Activated T-cell treated with anti-CD3 and anti-CD28 coated beads, Interleukin-2, amount 50 U/mL, for 4 hours (primary cell): Measurements from ENCODE around the gene HOXD11. TPM values are rescaled to one million over a fixed set of nuclear protein-coding genes. Genes with fewer than 3 reads are reported as not detected.

ENCODE experiments used
- ATAC-seq, 2 donors: fragments of 200-7000 bp; cut with Tn5 transposase; one replicate each; pipeline ENCODE4 v1.10.0; 2021
- DNase-seq: peaks from one replicate; pipeline ENCODE4 v3.0.0-alpha.2; 2020
- H3K27me3 Mint-ChIP-seq: one replicate; pipeline ENCODE4 v1.8.0; 2021; ENCODE audit warnings: low read depth, mixed read lengths
- H3K36me3 Mint-ChIP-seq: one replicate; pipeline ENCODE4 v1.8.0; 2022; ENCODE audit warnings: mixed read lengths; ENCODE audit not compliant: insufficient read depth
- H3K4me1 Mint-ChIP-seq: one replicate; pipeline ENCODE4 v1.8.0; 2021; ENCODE audit warnings: low read depth, mixed read lengths
- H3K4me3 Mint-ChIP-seq: one replicate; pipeline ENCODE4 v1.8.0; 2021; ENCODE audit warnings: mild to moderate bottlenecking, moderate library complexity, mixed read lengths
- H3K9me3 Mint-ChIP-seq: one replicate; pipeline ENCODE4 v1.8.0; 2021; ENCODE audit warnings: mixed read lengths
- total RNA-seq, 3 donors: library from RNA; stranded (reverse); gene quantifications; one replicate each; pipeline ENCODE4 v1.2.1, GENCODE V29; 2021

Gene HOXD11
- total RNA-seq, 3 donors from 2014 or later: not detected

- no peak overlapping the region for H3K4me3 Mint-ChIP-seq
- no peaks in the 10 kb centered on the region for H3K36me3 Mint-ChIP-seq
- H3K4me1 Mint-ChIP-seq: peaks cover 14% of the 10 kb centered on the region
- no peaks in the 10 kb centered on the region for H3K9me3 Mint-ChIP-seq
- DNase-seq (no peak), ATAC-seq (no peak)
- H3K27me3 Mint-ChIP-seq: peaks cover 83% of the 10 kb centered on the region
Observed at GRCh38 chr2:176103742-176104315, 3.3 kb upstream of the HOXD11 start.

GRCh38 chr2:176104316-176105077 lies 2.6 kb upstream of the HOXD11 start:
- no peak for DNase-seq
- peaks cover 3% of the 10 kb centered on the region for H3K9me3 Mint-ChIP-seq
- H3K4me1 Mint-ChIP-seq: peaks cover 14% of the 10 kb centered on the region

GRCh38 chr2:176105078-176105729 lies 1.9 kb upstream of the HOXD11 start:
- no peak for ATAC-seq
- no peak for DNase-seq
- Mint-ChIP-seq H3K9me3 (peaks cover 4% of the 10 kb centered on the region), H3K27me3 (peaks cover 86% of the 10 kb centered on the region), H3K36me3 (no peaks in the 10 kb centered on the region), H3K4me3 (no peak overlapping the region), H3K4me1 (peaks cover 14% of the 10 kb centered on the region)

More at GRCh38 chr2:176104316-176105077, 2.6 kb upstream of the HOXD11 start:
- peaks cover 83% of the 10 kb centered on the region for H3K27me3 Mint-ChIP-seq
- H3K4me3 Mint-ChIP-seq: no peak overlapping the region
- no peak for ATAC-seq
- H3K36me3 Mint-ChIP-seq: no peaks in the 10 kb centered on the region

GRCh38 chr2:176105730-176106580 lies 1.1 kb upstream of the HOXD11 start:
- ATAC-seq (peak; percentile 15 to 16), DNase-seq (no peak)
- Mint-ChIP-seq H3K4me1 (peaks cover 14% of the 10 kb centered on the region), H3K27me3 (peaks cover 86% of the 10 kb centered on the region), H3K9me3 (peaks cover 4% of the 10 kb centered on the region), H3K36me3 (no peaks in the 10 kb centered on the region), H3K4me3 (peak overlapping the region; percentile 34)

GRCh38 chr2:176107731-176108181 lies 676 bp downstream of the HOXD11 start:
- Mint-ChIP-seq H3K36me3 (no peaks in the 10 kb centered on the region), H3K27me3 (peaks cover 85% of the 10 kb centered on the region)
- ATAC-seq: no peak

GRCh38 chr2:176109192-176109901 lies 2.3 kb downstream of the HOXD11 start:
- no peaks in the 10 kb centered on the region for H3K36me3 Mint-ChIP-seq
- peaks cover 86% of the 10 kb centered on the region for H3K27me3 Mint-ChIP-seq
- ATAC-seq (no peak), DNase-seq (no peak)
- peaks cover 4% of the 10 kb centered on the region for H3K9me3 Mint-ChIP-seq
- H3K4me3 Mint-ChIP-seq: no peak overlapping the region
- H3K4me1 Mint-ChIP-seq: peaks cover 16% of the 10 kb centered on the region

More at GRCh38 chr2:176107731-176108181, 676 bp downstream of the HOXD11 start:
- peaks cover 4% of the 10 kb centered on the region for H3K9me3 Mint-ChIP-seq
- no peak for DNase-seq
- H3K4me3 Mint-ChIP-seq: no peak overlapping the region
- H3K4me1 Mint-ChIP-seq: peaks cover 16% of the 10 kb centered on the region

- no peak for DNase-seq
- Mint-ChIP-seq H3K4me1 (peaks cover 16% of the 10 kb centered on the region), H3K36me3 (no peaks in the 10 kb centered on the region), H3K9me3 (peaks cover 4% of the 10 kb centered on the region), H3K27me3 (peaks cover 86% of the 10 kb centered on the region), H3K4me3 (no peak overlapping the region)
- ATAC-seq: no peak
Observed at GRCh38 chr2:176109946-176110345, 2.9 kb downstream of the HOXD11 start.

GRCh38 chr2:176110415-176111308 lies 3.6 kb downstream of the HOXD11 start:
- DNase-seq (no peak), ATAC-seq (no peak)
- H3K9me3 Mint-ChIP-seq: peaks cover 4% of the 10 kb centered on the region
- no peaks in the 10 kb centered on the region for H3K36me3 Mint-ChIP-seq
- H3K27me3 Mint-ChIP-seq: peaks cover 86% of the 10 kb centered on the region
- H3K4me1 Mint-ChIP-seq: peaks cover 14% of the 10 kb centered on the region
- H3K4me3 Mint-ChIP-seq: no peak overlapping the region

- Mint-ChIP-seq H3K36me3 (no peaks in the 10 kb centered on the region), H3K4me3 (no peak overlapping the region), H3K9me3 (peaks cover 4% of the 10 kb centered on the region), H3K4me1 (peaks cover 9% of the 10 kb centered on the region), H3K27me3 (peaks cover 85% of the 10 kb centered on the region)
- DNase-seq (no peak), ATAC-seq (no peak)
Observed at GRCh38 chr2:176111309-176111663, 4.2 kb downstream of the HOXD11 start.

- peaks cover 6% of the 10 kb centered on the region for H3K4me1 Mint-ChIP-seq
- H3K27me3 Mint-ChIP-seq: peaks cover 89% of the 10 kb centered on the region
- DNase-seq (no peak), ATAC-seq (no peak)
- no peak overlapping the region for H3K4me3 Mint-ChIP-seq
- H3K9me3 Mint-ChIP-seq: peaks cover 7% of the 10 kb centered on the region
- no peaks in the 10 kb centered on the region for H3K36me3 Mint-ChIP-seq
Observed at GRCh38 chr2:176111846-176112374, 4.8 kb downstream of the HOXD11 start.

- H3K36me3 Mint-ChIP-seq: no peaks in the 10 kb centered on the region
- no peak for ATAC-seq
- H3K4me3 Mint-ChIP-seq: no peak overlapping the region
- H3K4me1 Mint-ChIP-seq: peaks cover 3% of the 10 kb centered on the region
- DNase-seq: no peak
- peaks cover 90% of the 10 kb centered on the region for H3K27me3 Mint-ChIP-seq
- H3K9me3 Mint-ChIP-seq: peaks cover 8% of the 10 kb centered on the region
Observed at GRCh38 chr2:176112375-176113302, 5.6 kb downstream of the HOXD11 start.
